ENCODE results near the gene GJC1.
"Not testable (repeated sequence)": the region's sequence is repeated elsewhere in the genome, so short reads cannot be mapped to it uniquely, and the experiment has no call there.

GJC1 gene

GRCh38 chr17:44759086-44759915 is 70.8 kb downstream of the GJC1 start:
- in situ Hi-C loops (cut with HindIII; ENCODE audit: low sequenced_read_pairs), result no loop called here
- H3K4me3 ChIP-seq (ENCODE audit: low read depth, low read length), result peak overlapping the region; percentile 36
- DNase-seq (ENCODE audit: low read depth), result no peak
- no peak for TF ChIP-seq CTCF (IDR thresholded peaks at IDR 0.05; ENCODE audit: low read depth, low read length, missing control alignments)

GRCh38 chr17:44758414-44759085 is 71.5 kb downstream of the GJC1 start, which contains the start of gene ADAM11:
Gene ADAM11, plus strand, starts transcription at chr17:44758988. Its CDS starts 212 bp downstream, at chr17:44759200.
- DNase-seq (ENCODE audit: low read depth), result no peak
- TF ChIP-seq CTCF (IDR thresholded peaks at IDR 0.05; ENCODE audit: low read depth, low read length, missing control alignments), result no peak
- in situ Hi-C loops (cut with HindIII; ENCODE audit: low sequenced_read_pairs), result no loop called here
- H3K4me3 ChIP-seq (ENCODE audit: low read depth, low read length), result peak within 1 kb of the TSS; percentile 36

- in situ Hi-C loops (cut with HindIII; ENCODE audit: low sequenced_read_pairs), result no loop called here
- H3K4me3 ChIP-seq (ENCODE audit: low read depth, low read length), result no peak overlapping the region
- TF ChIP-seq CTCF (IDR thresholded peaks at IDR 0.05; ENCODE audit: low read depth, low read length, missing control alignments), result no peak
- DNase-seq (ENCODE audit: low read depth), result no peak
Measured at GRCh38 chr17:44757918-44758413, 72.1 kb downstream of the GJC1 start.

GRCh38 chr17:44757045-44757917 is 72.8 kb downstream of the GJC1 start:
- TF ChIP-seq CTCF (IDR thresholded peaks at IDR 0.05; ENCODE audit: low read depth, low read length, missing control alignments), result no peak
- in situ Hi-C loops (cut with HindIII; ENCODE audit: low sequenced_read_pairs), result no loop called here
- no peak for DNase-seq (ENCODE audit: low read depth)
- no peak overlapping the region for H3K4me3 ChIP-seq (ENCODE audit: low read depth, low read length)

GRCh38 chr17:44755180-44755579 is 74.9 kb downstream of the GJC1 start:
- H3K4me3 ChIP-seq (ENCODE audit: low read depth, low read length); in situ Hi-C loops (cut with HindIII; ENCODE audit: low sequenced_read_pairs); DNase-seq (ENCODE audit: low read depth): not testable (repeated sequence)

- no peak for TF ChIP-seq CTCF (IDR thresholded peaks at IDR 0.05; ENCODE audit: low read depth, low read length, missing control alignments)
- in situ Hi-C loops (cut with HindIII; ENCODE audit: low sequenced_read_pairs), result loop anchor here (5.0 kb wide), 1 partner anchor 88 kb away; no protein-coding TSS in a partner anchor
- DNase-seq (ENCODE audit: low read depth), result no peak
- H3K4me3 ChIP-seq (ENCODE audit: low read depth, low read length), result no peak overlapping the region
Measured at GRCh38 chr17:44754276-44754675, 75.8 kb downstream of the GJC1 start.

All from astrocyte of the cerebellum (primary cell).